ENCODE data around the gene L3MBTL4. TPM values are rescaled to one million over a fixed set of nuclear protein-coding genes. Genes with fewer than 3 reads are reported as not detected.
"Not testable (repeated sequence)": the region's sequence is repeated elsewhere in the genome, so short reads cannot be mapped to it uniquely, and the experiment has no call there.

Gene L3MBTL4
- total and polyA plus RNA-seq, 2 donors: 3.4 to 4.3 TPM

- H3K9me3 ChIP-seq (ENCODE audit: control insufficient read depth in 2 of 2, insufficient read depth in 1 of 2, low read length in 1 of 2): no peaks in the 10 kb centered on the region
- WGBS: 92% methylated on average over 2 of the region's 2 CpGs
Measured at GRCh38 chr18:6155707-6156106, 259.0 kb downstream of the L3MBTL4 start.

DNA sequence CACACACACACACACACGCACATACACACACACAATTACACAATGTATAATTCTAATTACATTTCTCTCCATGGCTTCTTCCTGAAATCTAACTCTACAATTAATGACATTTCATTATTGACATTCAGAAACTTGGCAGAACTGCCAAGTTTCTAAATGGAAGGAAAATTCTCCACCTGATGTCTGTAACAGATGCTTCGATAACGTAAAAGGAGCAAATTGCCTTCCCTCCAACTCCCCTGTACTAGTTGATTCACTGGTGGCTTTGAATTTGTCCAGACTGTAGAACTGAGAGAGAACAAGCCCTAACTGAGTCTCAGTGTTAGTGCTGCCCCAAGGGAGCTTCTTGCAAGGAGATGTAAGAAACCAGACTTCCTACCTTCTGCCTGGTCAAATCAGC lies 264.3 kb downstream of the L3MBTL4 start:
- no peak overlapping the region for H3K4me3 ChIP-seq (ENCODE audit: low read length in 2 of 2)
- H3K36me3 ChIP-seq (ENCODE audit: control insufficient read depth in 2 of 2, insufficient read depth in 2 of 2, low read length in 1 of 2): no peaks in the 10 kb centered on the region
- WGBS: 98% methylated on average over 3 of the region's 3 CpGs
- no peaks in the 10 kb centered on the region for H3K27me3 ChIP-seq (ENCODE audit: control insufficient read depth in 2 of 2, insufficient read depth in 1 of 2, low read length in 1 of 2)
- no peaks in the 10 kb centered on the region for H3K4me1 ChIP-seq (ENCODE audit: control insufficient read depth in 2 of 2, insufficient read depth in 2 of 2, low read length in 2 of 2)
- no peak overlapping the region for H3K27ac ChIP-seq (ENCODE audit: low read depth in 1 of 2, low read length in 1 of 2)
- no peaks in the 10 kb centered on the region for H3K9me3 ChIP-seq (ENCODE audit: control insufficient read depth in 2 of 2, insufficient read depth in 1 of 2, low read length in 1 of 2)
- DNase-seq (ENCODE audit: low read depth in 6 of 9, low spot score in 9 of 9): no peak

More at GRCh38 chr18:6155707-6156106, 259.0 kb downstream of the L3MBTL4 start:
- Histone ChIP-seq H3K36me3 (ENCODE audit: control insufficient read depth in 2 of 2, insufficient read depth in 2 of 2, low read length in 1 of 2) (no peaks in the 10 kb centered on the region), H3K27me3 (ENCODE audit: control insufficient read depth in 2 of 2, insufficient read depth in 1 of 2, low read length in 1 of 2) (no peaks in the 10 kb centered on the region), H3K27ac (ENCODE audit: low read depth in 1 of 2, low read length in 1 of 2) (no peak overlapping the region), H3K4me3 (ENCODE audit: low read length in 2 of 2) (no peak overlapping the region), H3K4me1 (ENCODE audit: control insufficient read depth in 2 of 2, insufficient read depth in 2 of 2, low read length in 2 of 2) (no peaks in the 10 kb centered on the region)
- DNase-seq (ENCODE audit: low read depth in 6 of 9, low spot score in 9 of 9): no peak

DNA sequence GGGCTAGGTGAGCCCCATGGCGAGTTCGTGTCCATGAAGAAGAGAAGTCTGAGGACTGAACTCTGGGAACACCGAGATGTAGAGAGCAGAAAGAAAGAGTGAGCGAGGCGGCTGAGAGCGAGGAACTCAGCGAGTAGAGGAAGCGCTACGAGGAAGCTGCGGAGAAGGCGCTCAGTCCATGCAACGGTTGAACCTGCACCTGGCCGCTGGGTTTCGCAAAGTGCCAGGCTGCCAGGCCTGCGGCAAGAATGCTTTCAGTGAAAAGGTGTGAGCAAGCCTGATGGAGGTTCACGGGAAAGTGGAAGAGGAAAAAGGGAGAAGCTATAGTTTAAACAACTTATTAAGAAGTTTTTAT lies 268.4 kb downstream of the L3MBTL4 start:
- DNase-seq (ENCODE audit: low read depth in 6 of 9, low spot score in 9 of 9): peak in 1 of 9 donors; percentile 3
- no peaks in the 10 kb centered on the region for H3K9me3 ChIP-seq (ENCODE audit: control insufficient read depth in 2 of 2, insufficient read depth in 1 of 2, low read length in 1 of 2)
- no peaks in the 10 kb centered on the region for H3K27me3 ChIP-seq (ENCODE audit: control insufficient read depth in 2 of 2, insufficient read depth in 1 of 2, low read length in 1 of 2)
- no peaks in the 10 kb centered on the region for H3K36me3 ChIP-seq (ENCODE audit: control insufficient read depth in 2 of 2, insufficient read depth in 2 of 2, low read length in 1 of 2)
- WGBS: 89% methylated on average over 16 of the region's 16 CpGs
- no peaks in the 10 kb centered on the region for H3K4me1 ChIP-seq (ENCODE audit: control insufficient read depth in 2 of 2, insufficient read depth in 2 of 2, low read length in 2 of 2)
- peak overlapping the region in 1 of 2 donors; percentile 43 for H3K27ac ChIP-seq (ENCODE audit: low read depth in 1 of 2, low read length in 1 of 2)
- H3K4me3 ChIP-seq (ENCODE audit: low read length in 2 of 2): no peak overlapping the region

GRCh38 chr18:6145645-6146306 lies 268.9 kb downstream of the L3MBTL4 start:
- 92% methylated on average over 18 of the region's 18 CpGs for WGBS
- H3K4me3 ChIP-seq (ENCODE audit: low read length in 2 of 2): no peak overlapping the region

DNA sequence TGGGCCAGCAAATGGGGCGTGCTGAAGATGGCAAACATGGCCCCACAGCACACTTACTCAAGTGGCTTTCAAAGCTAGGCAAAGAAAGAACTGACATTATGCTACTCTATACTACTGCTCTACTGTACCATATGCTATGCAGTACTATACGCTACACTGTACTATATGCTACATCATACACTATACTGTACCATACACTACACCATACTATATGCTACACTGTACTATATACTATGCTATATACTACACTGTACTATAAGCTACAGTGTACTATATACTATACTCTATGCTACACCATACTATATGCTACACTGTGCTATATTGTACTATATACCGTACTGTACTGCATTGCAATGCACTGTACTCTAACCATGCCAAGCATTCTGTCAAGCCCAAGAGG lies 275.7 kb downstream of the L3MBTL4 start:
- 97% methylated on average over 3 of the region's 3 CpGs for WGBS
- DNase-seq (ENCODE audit: low read depth in 6 of 9, low spot score in 9 of 9): no peak
- H3K4me1 ChIP-seq (ENCODE audit: control insufficient read depth in 2 of 2, insufficient read depth in 2 of 2, low read length in 2 of 2): no peaks in the 10 kb centered on the region
- H3K9me3 ChIP-seq (ENCODE audit: control insufficient read depth in 2 of 2, insufficient read depth in 1 of 2, low read length in 1 of 2): no peaks in the 10 kb centered on the region
- no peak overlapping the region for H3K4me3 ChIP-seq (ENCODE audit: low read length in 2 of 2)
- H3K27me3 ChIP-seq (ENCODE audit: control insufficient read depth in 2 of 2, insufficient read depth in 1 of 2, low read length in 1 of 2): no peaks in the 10 kb centered on the region
- H3K36me3 ChIP-seq (ENCODE audit: control insufficient read depth in 2 of 2, insufficient read depth in 2 of 2, low read length in 1 of 2): no peaks in the 10 kb centered on the region
- no peak overlapping the region for H3K27ac ChIP-seq (ENCODE audit: low read depth in 1 of 2, low read length in 1 of 2)

More at GRCh38 chr18:6145645-6146306, 268.9 kb downstream of the L3MBTL4 start:
- Histone ChIP-seq H3K27me3 (ENCODE audit: control insufficient read depth in 2 of 2, insufficient read depth in 1 of 2, low read length in 1 of 2) (no peaks in the 10 kb centered on the region), H3K9me3 (ENCODE audit: control insufficient read depth in 2 of 2, insufficient read depth in 1 of 2, low read length in 1 of 2) (no peaks in the 10 kb centered on the region), H3K27ac (ENCODE audit: low read depth in 1 of 2, low read length in 1 of 2) (peak overlapping the region in 1 of 2 donors; percentile 43), H3K36me3 (ENCODE audit: control insufficient read depth in 2 of 2, insufficient read depth in 2 of 2, low read length in 1 of 2) (no peaks in the 10 kb centered on the region), H3K4me1 (ENCODE audit: control insufficient read depth in 2 of 2, insufficient read depth in 2 of 2, low read length in 2 of 2) (no peaks in the 10 kb centered on the region)
- DNase-seq (ENCODE audit: low read depth in 6 of 9, low spot score in 9 of 9): no peak

DNA sequence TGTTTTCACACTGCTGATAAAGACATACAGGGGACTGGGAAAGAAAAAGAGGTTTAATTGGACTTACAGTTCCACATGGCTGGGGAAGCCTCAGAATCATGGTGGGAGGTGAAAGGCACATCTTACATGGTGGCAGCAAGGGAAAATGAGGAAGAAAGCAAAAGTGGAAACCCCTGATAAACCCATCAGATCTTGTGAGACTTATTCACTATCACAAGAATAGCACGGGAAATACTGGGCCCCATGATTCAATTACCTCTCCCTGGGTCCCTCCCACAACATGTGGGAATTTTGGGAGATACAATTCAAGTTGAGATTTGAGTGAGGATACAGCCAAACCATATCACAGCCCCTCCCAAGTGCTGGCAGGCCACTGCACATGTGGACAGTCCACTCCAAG lies 278.8 kb downstream of the L3MBTL4 start:
- not testable (repeated sequence) for H3K9me3 ChIP-seq (ENCODE audit: control insufficient read depth in 2 of 2, insufficient read depth in 1 of 2, low read length in 1 of 2); H3K27ac ChIP-seq (ENCODE audit: low read depth in 1 of 2, low read length in 1 of 2); DNase-seq (ENCODE audit: low read depth in 6 of 9, low spot score in 9 of 9); H3K4me3 ChIP-seq (ENCODE audit: low read length in 2 of 2); H3K36me3 ChIP-seq (ENCODE audit: control insufficient read depth in 2 of 2, insufficient read depth in 2 of 2, low read length in 1 of 2); H3K27me3 ChIP-seq (ENCODE audit: control insufficient read depth in 2 of 2, insufficient read depth in 1 of 2, low read length in 1 of 2); H3K4me1 ChIP-seq (ENCODE audit: control insufficient read depth in 2 of 2, insufficient read depth in 2 of 2, low read length in 2 of 2)
- WGBS: 96% methylated on average over 1 of the region's 1 CpG

DNA sequence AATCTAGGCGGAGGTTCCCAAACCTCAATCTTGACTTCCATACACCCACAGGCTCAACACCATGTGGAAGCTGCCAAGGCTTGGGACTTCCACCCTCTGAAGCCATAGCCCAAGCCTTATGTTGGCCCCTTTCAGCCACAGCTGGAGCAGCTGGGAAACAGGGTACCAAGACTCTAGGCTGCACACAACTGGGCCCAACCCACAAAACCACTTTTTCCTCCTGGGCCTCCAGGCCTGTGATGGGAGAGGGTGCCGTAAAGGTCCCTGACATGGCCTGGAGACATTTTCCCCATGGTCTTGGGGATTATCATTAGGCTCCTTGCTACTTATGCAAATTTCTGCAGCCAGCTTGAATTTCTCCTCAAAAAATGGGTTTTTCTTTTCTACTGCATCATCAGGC lies 279.7 kb downstream of the L3MBTL4 start:
- not testable (repeated sequence) for H3K36me3 ChIP-seq (ENCODE audit: control insufficient read depth in 2 of 2, insufficient read depth in 2 of 2, low read length in 1 of 2); H3K4me3 ChIP-seq (ENCODE audit: low read length in 2 of 2); H3K27ac ChIP-seq (ENCODE audit: low read depth in 1 of 2, low read length in 1 of 2); H3K9me3 ChIP-seq (ENCODE audit: control insufficient read depth in 2 of 2, insufficient read depth in 1 of 2, low read length in 1 of 2); DNase-seq (ENCODE audit: low read depth in 6 of 9, low spot score in 9 of 9); H3K27me3 ChIP-seq (ENCODE audit: control insufficient read depth in 2 of 2, insufficient read depth in 1 of 2, low read length in 1 of 2); H3K4me1 ChIP-seq (ENCODE audit: control insufficient read depth in 2 of 2, insufficient read depth in 2 of 2, low read length in 2 of 2)
- WGBS: 99% methylated on average over 2 of the region's 2 CpGs

DNA sequence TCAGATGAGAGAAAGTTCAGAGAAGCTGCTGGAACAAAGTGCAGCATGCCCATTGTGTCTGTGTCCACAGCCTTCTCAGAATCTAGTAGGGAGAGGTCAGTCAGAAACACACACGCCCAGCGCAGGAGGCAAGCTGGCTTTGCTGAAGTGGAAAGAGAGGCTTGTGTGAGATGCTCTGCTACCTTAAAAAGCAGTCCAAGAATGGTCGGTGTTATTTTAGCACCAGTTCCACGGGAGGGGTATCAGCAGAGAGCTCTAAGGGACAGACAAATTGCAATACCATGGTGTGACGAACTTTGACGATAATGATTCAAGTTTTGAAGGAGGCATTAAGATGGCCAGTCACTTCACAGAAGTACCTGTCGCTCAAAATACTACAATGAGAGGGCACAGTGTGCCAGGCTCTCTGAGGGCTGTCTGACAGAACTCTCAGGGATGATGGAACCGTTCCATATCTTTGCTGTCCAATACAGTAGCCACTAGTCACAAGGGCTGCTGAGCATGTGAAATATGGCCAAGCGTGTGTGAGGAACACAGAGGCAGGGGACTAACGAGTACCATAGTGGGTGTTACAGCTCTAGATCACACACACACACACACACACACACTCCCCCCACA lies 281.9 kb downstream of the L3MBTL4 start:
- Histone ChIP-seq H3K4me3 (ENCODE audit: low read length in 2 of 2) (no peak overlapping the region), H3K27me3 (ENCODE audit: control insufficient read depth in 2 of 2, insufficient read depth in 1 of 2, low read length in 1 of 2) (no peaks in the 10 kb centered on the region), H3K27ac (ENCODE audit: low read depth in 1 of 2, low read length in 1 of 2) (no peak overlapping the region), H3K9me3 (ENCODE audit: control insufficient read depth in 2 of 2, insufficient read depth in 1 of 2, low read length in 1 of 2) (no peaks in the 10 kb centered on the region), H3K4me1 (ENCODE audit: control insufficient read depth in 2 of 2, insufficient read depth in 2 of 2, low read length in 2 of 2) (no peaks in the 10 kb centered on the region), H3K36me3 (ENCODE audit: control insufficient read depth in 2 of 2, insufficient read depth in 2 of 2, low read length in 1 of 2) (no peaks in the 10 kb centered on the region)
- DNase-seq (ENCODE audit: low read depth in 6 of 9, low spot score in 9 of 9): no peak
- 96% methylated on average over 10 of the region's 10 CpGs for WGBS

GRCh38 chr18:6120820-6121279 lies 293.9 kb downstream of the L3MBTL4 start:
- Histone ChIP-seq H3K4me1 (ENCODE audit: control insufficient read depth in 2 of 2, insufficient read depth in 2 of 2, low read length in 2 of 2) (no peaks in the 10 kb centered on the region), H3K4me3 (ENCODE audit: low read length in 2 of 2) (no peak overlapping the region), H3K36me3 (ENCODE audit: control insufficient read depth in 2 of 2, insufficient read depth in 2 of 2, low read length in 1 of 2) (no peaks in the 10 kb centered on the region), H3K27me3 (ENCODE audit: control insufficient read depth in 2 of 2, insufficient read depth in 1 of 2, low read length in 1 of 2) (no peaks in the 10 kb centered on the region), H3K9me3 (ENCODE audit: control insufficient read depth in 2 of 2, insufficient read depth in 1 of 2, low read length in 1 of 2) (no peaks in the 10 kb centered on the region), H3K27ac (ENCODE audit: low read depth in 1 of 2, low read length in 1 of 2) (no peak overlapping the region)
- WGBS: 96% methylated on average over 4 of the region's 4 CpGs
- no peak for DNase-seq (ENCODE audit: low read depth in 6 of 9, low spot score in 9 of 9)
